Lung (tissue), 12 donors: ENCODE measurements around the gene PRDM16. TPM values are rescaled to one million over a fixed set of nuclear protein-coding genes. Genes with fewer than 3 reads are reported as not detected.

Source experiments
- ATAC-seq: fragments of 200-7000 bp; cut with Tn5 transposase; one replicate; pipeline ENCODE4 v1.9.1; 2020; ENCODE audit warnings: moderate number of reproducible peaks; ENCODE audit not compliant: insufficient read depth, low FRiP score
- DNase-seq, 3 donors: peaks; one replicate each; pipeline ENCODE4 v3.0.0-alpha.2; 2013 to 2017
- H3K27ac ChIP-seq, 2 donors: one replicate each; pipeline ENCODE4 v1.5.1; 2013; ENCODE audit warnings: mild to moderate bottlenecking in 2 of 2, moderate library complexity in 2 of 2, control low read depth in 1 of 2, inconsistent platforms in 1 of 2, low read depth in 1 of 2, low read length in 1 of 2
- H3K27me3 ChIP-seq, 3 donors: one replicate each; pipeline ENCODE4 v1.5.1; 2013; ENCODE audit warnings: low read length in 2 of 3; ENCODE audit not compliant: control insufficient read depth in 3 of 3, insufficient read depth in 3 of 3
- H3K36me3 ChIP-seq, 4 donors: one replicate each; pipeline ENCODE4 v1.5.1; 2013; ENCODE audit warnings: low read length in 4 of 4, mild to moderate bottlenecking in 1 of 4, moderate library complexity in 1 of 4; ENCODE audit not compliant: control insufficient read depth in 4 of 4, insufficient read depth in 4 of 4
- H3K4me1 ChIP-seq, 5 donors: one replicate each; pipeline ENCODE4 v1.5.1; 2013; ENCODE audit warnings: low read length in 5 of 5, mild to moderate bottlenecking in 2 of 5, moderate library complexity in 1 of 5; ENCODE audit not compliant: control insufficient read depth in 5 of 5, insufficient read depth in 5 of 5
- H3K4me3 ChIP-seq: one replicate; pipeline ENCODE4 v1.5.1; 2013; ENCODE audit warnings: mild to moderate bottlenecking, control low read depth, moderate library complexity
- H3K9ac ChIP-seq, 2 donors: one replicate each; pipeline ENCODE4 v1.5.1; 2013; ENCODE audit warnings: low read length in 2 of 2, control low read depth in 1 of 2; ENCODE audit not compliant: insufficient read depth in 1 of 2
- H3K9me3 ChIP-seq, 4 donors: one replicate each; pipeline ENCODE4 v1.5.1; 2013; ENCODE audit warnings: low read length in 3 of 4, mild to moderate bottlenecking in 1 of 4, moderate library complexity in 1 of 4; ENCODE audit not compliant: control insufficient read depth in 4 of 4, insufficient read depth in 3 of 4
- WGBS, 2 donors: extraction: QIAGEN DNeasy Blood & Tissue Kit; methylation state at CpG; one replicate each; pipeline ENCODE4 v1.1.7; 2013; 5-methylcytosine and 5-hydroxymethylcytosine counted together
- polyA plus RNA-seq, 2 donors: library from polyadenylated mRNA; stranded (reverse); fragments of 200-250 nt; gene quantifications; one replicate each; pipeline ENCODE4 v1.2.1, GENCODE V29; 2013
- total RNA-seq, 2 donors: library from RNA; depleted of rRNA in 1 of 2; stranded (reverse); fragments of >200 nt in 1 of 2; gene quantifications; one replicate each; pipeline ENCODE4 v1.2.1, GENCODE V29; 2014 to 2021
- TF ChIP-seq, protein P1 (sequence below): IDR thresholded peaks from 2 replicates; pipeline ENCODE4 v1.5.1; 2012; ENCODE audit warnings: mild to moderate bottlenecking; ENCODE audit errors: control extremely low read depth, extremely low read depth
- donor health status: control.
- donor health status: control.
- donor health status: Bipolar disorder and iron deficiency.
- donor health status: healthy.
- donor health status: DM: yes; HTN: yes; CAD: no.

The PRDM16 gene
- total and polyA plus RNA-seq, 4 donors: 2.4 to 36.5 (median 13.1) TPM

DNA sequence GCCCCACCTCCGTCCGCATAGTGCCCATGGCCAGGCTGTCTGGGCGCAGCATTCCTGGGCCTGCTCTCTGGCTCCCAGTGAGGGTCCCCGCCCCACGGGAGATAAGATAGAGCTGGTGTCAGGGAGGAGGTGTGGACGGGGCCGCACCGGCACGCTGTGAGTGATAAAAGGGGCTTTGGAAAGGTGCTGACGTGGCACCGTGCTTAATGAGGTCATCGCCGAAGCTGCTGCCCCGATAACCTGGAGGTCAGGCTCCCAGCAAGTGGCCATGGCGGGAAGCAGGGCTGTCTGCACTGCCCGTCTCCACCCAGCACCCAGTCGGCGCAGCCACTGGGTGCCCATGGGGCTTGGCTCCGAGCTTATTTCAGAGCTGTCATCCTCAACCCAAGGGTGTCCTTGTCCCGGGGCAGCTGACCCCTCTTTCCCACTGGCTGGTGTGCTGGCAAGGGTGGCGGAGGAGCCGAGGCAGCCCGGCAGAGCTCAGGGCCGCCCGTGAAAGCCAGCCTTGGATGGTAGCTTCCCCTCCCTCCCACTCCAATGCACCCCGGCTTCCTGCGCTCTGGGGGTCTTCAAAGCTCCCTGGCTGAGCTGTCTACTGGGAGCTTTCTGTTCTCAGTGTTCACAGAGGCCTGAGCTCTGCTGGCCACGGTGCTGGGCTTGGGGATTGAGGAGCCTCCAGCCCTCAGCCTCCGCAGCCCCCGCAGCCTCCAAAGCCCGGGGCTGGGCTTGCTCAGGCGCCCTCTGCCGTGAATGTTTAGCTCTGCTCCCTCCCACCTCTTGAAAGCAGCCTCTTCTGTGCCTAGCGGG lies 280.4 kb downstream of the PRDM16 start:
- H3K4me3 ChIP-seq: no peak overlapping the region
- peaks cover 0 to 29% (median 2%) of the 10 kb centered on the region in 5 donors for H3K4me1 ChIP-seq
- 60 to 76% methylated on average over 34 of the region's 34 CpGs for WGBS, 2 donors
- H3K27me3 ChIP-seq: peaks cover 0 to 2% (median 0%) of the 10 kb centered on the region in 3 donors
- no peak overlapping the region for H3K9ac ChIP-seq
- TF ChIP-seq, protein P1, sequence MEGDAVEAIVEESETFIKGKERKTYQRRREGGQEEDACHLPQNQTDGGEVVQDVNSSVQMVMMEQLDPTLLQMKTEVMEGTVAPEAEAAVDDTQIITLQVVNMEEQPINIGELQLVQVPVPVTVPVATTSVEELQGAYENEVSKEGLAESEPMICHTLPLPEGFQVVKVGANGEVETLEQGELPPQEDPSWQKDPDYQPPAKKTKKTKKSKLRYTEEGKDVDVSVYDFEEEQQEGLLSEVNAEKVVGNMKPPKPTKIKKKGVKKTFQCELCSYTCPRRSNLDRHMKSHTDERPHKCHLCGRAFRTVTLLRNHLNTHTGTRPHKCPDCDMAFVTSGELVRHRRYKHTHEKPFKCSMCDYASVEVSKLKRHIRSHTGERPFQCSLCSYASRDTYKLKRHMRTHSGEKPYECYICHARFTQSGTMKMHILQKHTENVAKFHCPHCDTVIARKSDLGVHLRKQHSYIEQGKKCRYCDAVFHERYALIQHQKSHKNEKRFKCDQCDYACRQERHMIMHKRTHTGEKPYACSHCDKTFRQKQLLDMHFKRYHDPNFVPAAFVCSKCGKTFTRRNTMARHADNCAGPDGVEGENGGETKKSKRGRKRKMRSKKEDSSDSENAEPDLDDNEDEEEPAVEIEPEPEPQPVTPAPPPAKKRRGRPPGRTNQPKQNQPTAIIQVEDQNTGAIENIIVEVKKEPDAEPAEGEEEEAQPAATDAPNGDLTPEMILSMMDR: no peak
- ATAC-seq (no peak), DNase-seq (no peak)
- peaks cover 0 to 9% (median 3%) of the 10 kb centered on the region in 4 donors for H3K9me3 ChIP-seq
- H3K36me3 ChIP-seq: no peaks in the 10 kb centered on the region
- H3K27ac ChIP-seq: peak overlapping the region in 1 of 2 donors; percentile 92

DNA sequence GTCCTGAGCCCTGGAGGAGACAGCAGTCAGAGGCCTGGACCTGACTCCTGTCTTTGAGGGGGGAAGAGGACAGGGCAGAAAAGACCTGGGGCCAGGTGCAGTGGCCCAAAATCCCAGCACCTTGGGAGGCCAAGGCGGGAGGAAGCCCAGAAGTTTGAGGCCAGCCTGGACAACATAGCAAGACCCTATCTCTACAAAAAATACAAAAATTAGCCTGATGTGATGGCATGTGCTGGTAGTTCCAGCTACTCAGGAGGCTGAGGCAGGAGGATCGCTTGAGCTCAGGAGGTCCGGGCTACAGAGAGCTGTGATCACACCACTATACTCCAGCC lies 280.9 kb downstream of the PRDM16 start:
- H3K4me1 ChIP-seq: peaks cover 0 to 29% (median 2%) of the 10 kb centered on the region in 5 donors
- H3K9ac ChIP-seq: no peak overlapping the region
- no peaks in the 10 kb centered on the region for H3K36me3 ChIP-seq
- peaks cover 0 to 4% (median 2%) of the 10 kb centered on the region in 4 donors for H3K9me3 ChIP-seq
- WGBS, 2 donors: 93 to 98% methylated on average over 3 of the region's 3 CpGs
- DNase-seq (no peak), ATAC-seq (no peak)
- TF ChIP-seq, protein P1: no peak
- peaks cover 0 to 2% (median 0%) of the 10 kb centered on the region in 3 donors for H3K27me3 ChIP-seq
- H3K4me3 ChIP-seq: no peak overlapping the region
- peak overlapping the region in 1 of 2 donors; percentile 92 for H3K27ac ChIP-seq

DNA sequence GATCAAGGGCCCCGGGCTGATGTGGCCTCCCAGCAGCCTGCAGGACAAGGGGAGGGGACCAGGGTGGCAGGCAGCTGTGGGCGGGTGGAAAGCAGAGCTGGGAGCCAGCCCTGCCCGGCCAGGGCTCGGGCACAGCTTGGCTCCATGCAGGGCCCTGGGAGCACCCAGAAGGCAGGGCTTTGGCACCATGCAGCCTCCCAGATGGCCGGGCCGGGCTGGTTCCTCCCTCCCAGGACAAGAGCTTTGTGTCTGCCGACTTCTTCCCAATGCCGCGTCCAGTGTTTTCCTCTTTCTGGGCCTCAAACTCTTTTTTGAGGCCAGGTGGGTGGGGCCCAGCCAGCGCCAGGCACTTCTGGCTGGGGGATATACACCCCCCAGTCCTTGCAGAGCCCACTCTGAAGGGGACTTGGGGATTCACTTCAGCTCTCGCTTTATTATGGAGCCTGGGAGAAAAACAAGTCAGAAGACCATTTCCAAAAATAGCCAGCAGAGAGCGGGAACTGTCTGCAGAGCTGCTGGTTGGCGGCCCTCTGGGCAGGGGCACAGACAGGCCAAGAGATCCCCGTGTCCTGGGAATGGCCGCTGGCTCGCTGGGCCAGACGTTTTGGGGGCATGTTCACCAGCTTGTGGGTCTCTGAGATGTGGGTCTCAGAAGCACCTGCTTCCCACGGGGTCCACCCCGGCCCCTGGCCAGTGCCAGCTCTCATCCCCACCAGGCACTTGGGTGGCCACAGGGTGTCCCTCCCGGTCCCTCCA lies 281.7 kb downstream of the PRDM16 start:
- Histone ChIP-seq H3K9ac (no peak overlapping the region), H3K27ac (peak overlapping the region in 1 of 2 donors; percentile 92), H3K4me3 (no peak overlapping the region), H3K4me1 (peaks cover 0 to 29% (median 2%) of the 10 kb centered on the region in 5 donors), H3K9me3 (no peaks in the 10 kb centered on the region), H3K27me3 (peaks cover 0 to 2% (median 0%) of the 10 kb centered on the region in 3 donors), H3K36me3 (no peaks in the 10 kb centered on the region)
- peak in 1 of 3 donors; percentile 32 for DNase-seq
- TF ChIP-seq, protein P1: no peak
- ATAC-seq: no peak
- WGBS, 2 donors: 49% methylated on average over 20 of the region's 20 CpGs
